Stimulated activated CD4-positive, alpha-beta T cell treated with anti-CD3 and anti-CD28 coated beads, Interleukin-12 subunit alpha, Interleukin-12 subunit beta, amount 100 ng/mL, for 48 hours (primary cell): Measurements from ENCODE around the gene ZNF3.
"Not testable (repeated sequence)": the region's sequence is repeated elsewhere in the genome, so short reads cannot be mapped to it uniquely, and the experiment has no call there.

Source experiments
- DNase-seq, 3 donors: peaks; one replicate each; pipeline ENCODE4 v3.0.0-alpha.2; 2020; ENCODE audit warnings: low read depth in 2 of 3, low spot score in 1 of 3

The ZNF3 gene

GRCh38 chr7:100081535-100082102 lies at the start of gene ZNF3:
ZNF3 (minus strand) TSS chr7:100081723; CDS start chr7:100077357, 4,366 bp downstream.
- DNase-seq, result peak; percentile 97 to 98 (median 97)

GRCh38 chr7:100130608-100131453 lies 49.3 kb upstream of the ZNF3 start:
- DNase-seq, result peak; percentile 68 to 96 (median 75)

GRCh38 chr7:100130220-100130607 lies 48.7 kb upstream of the ZNF3 start:
- not testable (repeated sequence) for DNase-seq

- no peak for DNase-seq
Measured at GRCh38 chr7:100128637-100128963, 47.1 kb upstream of the ZNF3 start.

- DNase-seq, result no peak
Measured at GRCh38 chr7:100127866-100128636, 46.5 kb upstream of the ZNF3 start.

GRCh38 chr7:100126931-100127865 lies 45.7 kb upstream of the ZNF3 start, which contains the start of gene MBLAC1:
MBLAC1 (plus strand) TSS chr7:100126967; CDS start chr7:100127396, 429 bp downstream.
- peak; percentile 84 to 95 (median 86) for DNase-seq

- DNase-seq, result no peak
Measured at GRCh38 chr7:100126239-100126930, 44.9 kb upstream of the ZNF3 start.

GRCh38 chr7:100124301-100125230 lies 43.0 kb upstream of the ZNF3 start:
- DNase-seq, result no peak

GRCh38 chr7:100122568-100122967 lies 41.0 kb upstream of the ZNF3 start:
- DNase-seq, result no peak

GRCh38 chr7:100122067-100122466 lies 40.5 kb upstream of the ZNF3 start:
- DNase-seq, result no peak

- no peak for DNase-seq
Measured at GRCh38 chr7:100120733-100121036, 39.2 kb upstream of the ZNF3 start.

GRCh38 chr7:100119970-100120732 lies 38.6 kb upstream of the ZNF3 start:
- peak in 2 of 3 donors; percentile 50 to 60 for DNase-seq

- peak; percentile 89 to 94 (median 90) for DNase-seq
Measured at GRCh38 chr7:100119072-100119969, 37.8 kb upstream of the ZNF3 start, which contains the start of the genes CNPY4 and TAF6. CNPY4 (plus strand) TSS chr7:100119634; CDS start chr7:100119745, 111 bp downstream. TAF6 (minus strand) TSS chr7:100119358; CDS start chr7:100114209, 5,149 bp downstream.

GRCh38 chr7:100118388-100119071 lies 37.0 kb upstream of the ZNF3 start:
- no peak for DNase-seq

GRCh38 chr7:100115026-100115425 lies 33.5 kb upstream of the ZNF3 start:
- DNase-seq, result no peak

- DNase-seq, result no peak
Measured at GRCh38 chr7:100111914-100112313, 30.4 kb upstream of the ZNF3 start.

- no peak for DNase-seq
Measured at GRCh38 chr7:100111156-100111555, 29.6 kb upstream of the ZNF3 start.
